IMR-90 (cell line): ENCODE data around the gene CPNE9.

Experiments
- NFE2L2 ChIP-seq: fragments of 150-350 bp; IDR thresholded peaks from 2 replicates; pipeline ENCODE4 v1.6.1; 2016; ENCODE audit warnings: low read depth, mild to moderate bottlenecking, low read length
- POLR2A ChIP-seq: IDR thresholded peaks from 2 replicates; pipeline ENCODE4 v1.6.1; 2012; ENCODE audit warnings: mild to moderate bottlenecking, low read depth, low read length
- TF ChIP-seq, protein P1 (sequence below): conservative IDR thresholded peaks from 2 replicates; pipeline ENCODE4 v1.5.1; 2012; ENCODE audit warnings: mild to moderate bottlenecking, low read depth, low read length, improper control_type of control experiment

DNA sequence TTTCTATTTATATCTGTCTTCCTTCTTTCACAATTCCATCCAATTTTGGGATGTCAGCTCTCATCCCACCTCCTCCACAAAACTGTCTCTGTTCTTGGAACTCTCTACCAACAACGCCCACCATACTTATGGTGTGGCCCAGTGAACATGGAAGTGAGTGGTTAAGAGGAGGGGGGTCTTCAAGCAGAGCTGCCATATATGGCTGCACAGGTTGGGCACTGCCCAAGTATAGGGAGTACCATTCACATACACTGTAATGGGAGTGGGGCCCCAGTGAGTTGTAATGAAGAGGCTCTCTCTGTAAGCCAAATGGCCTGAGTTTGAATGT, 74.0 kb downstream of the CPNE9 start:
- TF ChIP-seq, protein P1, sequence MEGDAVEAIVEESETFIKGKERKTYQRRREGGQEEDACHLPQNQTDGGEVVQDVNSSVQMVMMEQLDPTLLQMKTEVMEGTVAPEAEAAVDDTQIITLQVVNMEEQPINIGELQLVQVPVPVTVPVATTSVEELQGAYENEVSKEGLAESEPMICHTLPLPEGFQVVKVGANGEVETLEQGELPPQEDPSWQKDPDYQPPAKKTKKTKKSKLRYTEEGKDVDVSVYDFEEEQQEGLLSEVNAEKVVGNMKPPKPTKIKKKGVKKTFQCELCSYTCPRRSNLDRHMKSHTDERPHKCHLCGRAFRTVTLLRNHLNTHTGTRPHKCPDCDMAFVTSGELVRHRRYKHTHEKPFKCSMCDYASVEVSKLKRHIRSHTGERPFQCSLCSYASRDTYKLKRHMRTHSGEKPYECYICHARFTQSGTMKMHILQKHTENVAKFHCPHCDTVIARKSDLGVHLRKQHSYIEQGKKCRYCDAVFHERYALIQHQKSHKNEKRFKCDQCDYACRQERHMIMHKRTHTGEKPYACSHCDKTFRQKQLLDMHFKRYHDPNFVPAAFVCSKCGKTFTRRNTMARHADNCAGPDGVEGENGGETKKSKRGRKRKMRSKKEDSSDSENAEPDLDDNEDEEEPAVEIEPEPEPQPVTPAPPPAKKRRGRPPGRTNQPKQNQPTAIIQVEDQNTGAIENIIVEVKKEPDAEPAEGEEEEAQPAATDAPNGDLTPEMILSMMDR: no peak
- TF ChIP-seq POLR2A: no peak
- no peak for TF ChIP-seq NFE2L2
